Measurements from ENCODE around the gene SASH3. TPM values are rescaled to one million over a fixed set of nuclear protein-coding genes. Genes with fewer than 3 reads are reported as not detected.

Gene SASH3
- total RNA-seq, 2 donors from 2014 or later, result 2.1 to 8.3 TPM

GRCh38 chrX:129798456-129798855 lies 18.7 kb downstream of the SASH3 start:
- H3K36me3 ChIP-seq, result no peaks in the 10 kb centered on the region
- H3K27me3 ChIP-seq, result no peaks in the 10 kb centered on the region
- H3K9me3 ChIP-seq, result no peaks in the 10 kb centered on the region
- no peaks in the 10 kb centered on the region for H3K4me1 ChIP-seq
- H3K4me3 ChIP-seq, result no peak overlapping the region
- TF ChIP-seq CTCF (IDR thresholded peaks at IDR 0.05), result no peak
- no peak for DNase-seq (ENCODE audit: low spot score)
- no peak overlapping the region for H3K27ac ChIP-seq

GRCh38 chrX:129798888-129799287 lies 19.1 kb downstream of the SASH3 start:
- Histone ChIP-seq H3K27ac (no peak overlapping the region), H3K9me3 (no peaks in the 10 kb centered on the region), H3K4me1 (no peaks in the 10 kb centered on the region), H3K36me3 (no peaks in the 10 kb centered on the region), H3K4me3 (no peak overlapping the region), H3K27me3 (no peaks in the 10 kb centered on the region)
- no peak for TF ChIP-seq CTCF (IDR thresholded peaks at IDR 0.05)
- no peak for DNase-seq (ENCODE audit: low spot score)

- no peaks in the 10 kb centered on the region for H3K9me3 ChIP-seq
These were observed 20.4 kb downstream of the SASH3 start for GRCh38 chrX:129800186-129800585.

GRCh38 chrX:129802863-129803262 lies 23.1 kb downstream of the SASH3 start:
- DNase-seq (ENCODE audit: low spot score), result no peak
- Histone ChIP-seq H3K36me3 (peaks cover 13% of the 10 kb centered on the region), H3K27me3 (no peaks in the 10 kb centered on the region), H3K4me1 (no peaks in the 10 kb centered on the region), H3K9me3 (no peaks in the 10 kb centered on the region), H3K4me3 (no peak overlapping the region), H3K27ac (no peak overlapping the region)
- no peak for TF ChIP-seq CTCF (IDR thresholded peaks at IDR 0.05)

More at GRCh38 chrX:129800186-129800585, 20.4 kb downstream of the SASH3 start:
- Histone ChIP-seq H3K27ac (no peak overlapping the region), H3K4me1 (no peaks in the 10 kb centered on the region), H3K36me3 (peaks cover 5% of the 10 kb centered on the region), H3K27me3 (no peaks in the 10 kb centered on the region), H3K4me3 (no peak overlapping the region)
- TF ChIP-seq CTCF (IDR thresholded peaks at IDR 0.05), result no peak
- no peak for DNase-seq (ENCODE audit: low spot score)

DNA sequence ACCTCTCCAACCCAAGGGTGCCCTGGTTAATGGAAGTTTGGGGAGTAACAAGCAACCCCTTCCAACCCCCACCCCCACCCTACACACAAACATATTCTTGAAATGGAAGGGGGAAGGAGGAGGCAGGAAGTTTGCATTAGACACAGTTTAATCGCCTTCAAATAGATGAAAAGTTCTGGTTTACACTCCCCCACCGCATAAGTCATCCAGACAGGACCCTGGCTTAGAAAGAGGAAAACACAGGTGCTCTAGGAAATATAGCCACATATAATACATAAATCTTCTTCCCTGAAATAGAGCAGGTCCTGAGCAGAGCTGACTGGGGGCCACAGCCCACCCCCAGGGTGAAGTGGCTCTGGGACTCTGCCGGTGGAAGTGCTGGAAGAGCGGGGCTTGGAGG lies 25.1 kb downstream of the SASH3 start:
- DNase-seq (ENCODE audit: low spot score), result no peak
- H3K36me3 ChIP-seq, result peaks cover 13% of the 10 kb centered on the region
- H3K9me3 ChIP-seq, result no peaks in the 10 kb centered on the region
- no peak overlapping the region for H3K27ac ChIP-seq
- no peaks in the 10 kb centered on the region for H3K4me1 ChIP-seq
- no peak overlapping the region for H3K4me3 ChIP-seq
- no peak for TF ChIP-seq CTCF (IDR thresholded peaks at IDR 0.05)
- H3K27me3 ChIP-seq, result no peaks in the 10 kb centered on the region

- H3K27me3 ChIP-seq, result no peaks in the 10 kb centered on the region
- peaks cover 13% of the 10 kb centered on the region for H3K36me3 ChIP-seq
These were observed 28.5 kb downstream of the SASH3 start for GRCh38 chrX:129808158-129808828.

More at GRCh38 chrX:129808158-129808828, 28.5 kb downstream of the SASH3 start:
- no peak for DNase-seq (ENCODE audit: low spot score)
- Histone ChIP-seq H3K4me3 (no peak overlapping the region), H3K9me3 (no peaks in the 10 kb centered on the region), H3K27ac (peak overlapping the region in 1 of 2 donors; percentile 39), H3K4me1 (no peaks in the 10 kb centered on the region)
- no peak for TF ChIP-seq CTCF (IDR thresholded peaks at IDR 0.05)

All from right atrium auricular region (tissue), 2 donors.